DMS153 treated with DMSO at 0.1 percent for 48 hours (cell line): ENCODE measurements around the gene CHIC1.
"Not testable (repeated sequence)": the region's sequence is repeated elsewhere in the genome, so short reads cannot be mapped to it uniquely, and the experiment has no call there.

Experiments used
- DNase-seq: peaks from one replicate; lab custom pipeline; 2025; ENCODE audit not compliant: unreplicated experiment; lab: John Stamatoyannopoulos, UW

CHIC1 gene

GRCh38 chrX:73562984-73563737, at the start of gene CHIC1:
Gene CHIC1 (plus strand): TSS chrX:73563197. CDS start chrX:73563285, 88 bp downstream.
- peak; percentile 15 for DNase-seq

GRCh38 chrX:73522823-73523222, 40.2 kb upstream of the CHIC1 start:
- DNase-seq: not testable (repeated sequence)

GRCh38 chrX:73524906-73525305, 38.1 kb upstream of the CHIC1 start:
- DNase-seq: no peak

- no peak for DNase-seq
These were observed 36.9 kb upstream of the CHIC1 start for GRCh38 chrX:73525928-73526690.

DNA sequence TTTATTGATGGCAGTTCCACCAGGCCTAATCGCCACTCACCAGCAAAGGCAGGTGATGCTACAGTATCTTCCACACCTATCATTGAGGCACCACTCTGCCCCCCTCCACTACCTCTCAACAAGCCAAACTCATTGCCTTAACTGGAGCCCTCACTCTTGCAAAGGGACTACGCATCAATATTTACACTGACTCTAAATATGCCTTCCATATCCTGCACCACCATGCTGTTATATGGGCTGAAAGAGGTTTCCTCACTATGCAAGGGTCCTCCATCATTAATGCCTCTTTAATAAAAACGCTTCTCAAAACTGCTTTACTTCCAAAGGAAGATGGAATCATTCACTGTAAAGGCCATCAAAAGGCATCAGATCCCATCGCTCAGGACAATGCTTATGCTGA, 31.3 kb upstream of the CHIC1 start:
- not testable (repeated sequence) for DNase-seq

- no peak for DNase-seq
These were observed 6.8 kb upstream of the CHIC1 start for GRCh38 chrX:73556159-73556558.

DNA sequence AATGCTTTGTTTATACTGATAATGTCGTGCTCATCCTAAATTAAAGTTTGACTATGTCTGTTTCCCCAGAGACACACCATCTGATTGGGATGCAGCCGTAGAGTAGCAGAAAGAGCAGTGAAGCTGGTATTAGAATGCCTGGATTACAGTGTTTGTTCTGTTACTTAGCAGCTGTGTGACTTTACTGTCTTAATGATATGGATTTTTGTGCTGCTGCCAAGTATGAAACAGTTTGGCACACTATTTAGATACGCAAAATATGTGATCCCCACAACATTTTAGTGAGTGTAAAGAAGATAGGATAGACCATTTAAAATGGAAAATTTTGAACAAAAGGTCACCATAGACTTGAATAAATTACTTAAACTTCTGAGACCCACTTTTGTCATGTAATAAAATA, 1.2 kb upstream of the CHIC1 start:
- DNase-seq: no peak

DNA sequence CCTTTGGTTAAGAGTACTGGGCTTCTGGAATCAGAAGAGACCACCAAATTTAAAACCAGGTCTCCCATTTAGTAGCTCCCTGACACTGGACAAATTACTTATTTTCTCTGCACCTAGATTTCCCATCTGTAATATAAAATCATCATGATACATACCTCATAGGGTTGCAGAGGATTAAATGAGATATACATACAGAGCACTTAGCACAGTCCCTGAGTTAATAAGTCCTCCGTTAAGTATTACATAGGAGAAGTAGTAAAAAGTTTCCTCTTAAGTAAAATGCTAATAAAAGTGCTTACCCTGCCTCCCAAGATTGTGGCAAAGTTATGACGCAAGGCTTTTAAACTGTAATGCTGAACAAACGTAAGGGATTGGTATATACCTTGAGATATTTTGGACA, 539 bp upstream of the CHIC1 start:
- no peak for DNase-seq

- DNase-seq: no peak
These were observed 706 bp downstream of the CHIC1 start for GRCh38 chrX:73563738-73564068.

DNA sequence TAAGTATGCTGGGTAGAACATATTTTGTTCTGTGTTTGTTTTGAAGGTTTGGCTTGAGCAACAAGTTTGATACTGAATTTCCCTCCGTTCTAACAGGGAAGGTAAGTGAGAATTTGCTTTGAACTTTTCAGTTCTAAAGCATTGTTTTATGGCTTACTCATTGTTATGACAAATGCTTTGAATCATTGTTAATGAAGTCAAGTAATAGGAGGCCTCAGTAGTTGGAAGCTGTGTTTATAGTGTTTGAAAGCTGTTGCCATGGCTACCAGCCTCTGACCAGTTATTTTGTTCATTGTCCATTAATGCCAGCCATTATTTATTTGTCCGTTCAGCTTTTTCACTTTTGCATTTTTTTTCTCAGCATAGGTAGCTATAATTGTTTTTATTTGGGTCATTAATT, 14.4 kb downstream of the CHIC1 start:
- no peak for DNase-seq

DNA sequence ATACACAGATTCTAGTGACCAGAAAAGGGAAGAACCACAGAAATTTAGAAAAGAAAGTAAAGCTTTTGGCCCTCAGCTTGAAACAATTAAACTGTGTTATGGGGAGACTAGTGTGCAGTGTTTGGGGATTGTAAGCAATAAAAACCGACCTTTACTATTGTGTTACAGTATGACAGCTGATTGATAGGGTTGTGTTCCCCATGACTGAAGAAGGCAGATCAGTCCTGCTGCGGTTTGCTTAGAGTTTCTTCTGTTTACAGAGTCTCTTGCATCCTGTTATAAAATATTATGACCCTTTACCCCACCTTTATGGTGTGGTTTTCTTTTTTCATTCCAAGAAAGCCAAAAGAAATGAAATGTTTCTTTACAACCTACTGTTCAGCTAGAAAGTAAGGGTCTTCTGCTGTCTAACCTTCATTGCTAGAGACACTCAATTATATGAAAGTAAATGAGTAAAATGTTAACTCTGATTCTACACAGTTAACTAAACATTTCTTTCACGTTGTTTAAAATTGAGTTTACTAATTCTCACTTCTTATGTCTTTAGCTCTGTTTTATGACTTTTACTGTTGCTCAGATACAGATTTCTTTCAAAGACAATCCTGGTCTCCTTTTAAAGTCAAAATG, 18.1 kb downstream of the CHIC1 start:
- DNase-seq: no peak

DNA sequence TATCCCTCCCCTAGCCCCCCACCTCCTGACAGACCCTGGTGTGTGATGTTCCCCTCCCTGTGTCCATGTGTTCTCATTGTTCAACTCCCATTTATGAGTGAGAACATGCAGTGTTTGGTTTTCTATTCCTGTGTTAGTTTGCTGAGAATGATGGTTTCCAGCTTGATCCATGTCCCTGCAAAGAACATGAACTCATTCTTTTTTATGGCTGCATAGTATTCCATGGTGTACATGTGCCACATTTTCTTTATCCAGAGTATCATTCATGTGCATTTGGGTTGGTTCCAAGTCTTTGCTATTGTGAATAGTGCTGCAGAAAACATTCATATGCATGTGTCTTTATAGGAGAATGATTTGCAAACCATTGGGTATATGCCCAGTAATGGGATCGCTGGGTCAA, 34.8 kb downstream of the CHIC1 start:
- not testable (repeated sequence) for DNase-seq

DNA sequence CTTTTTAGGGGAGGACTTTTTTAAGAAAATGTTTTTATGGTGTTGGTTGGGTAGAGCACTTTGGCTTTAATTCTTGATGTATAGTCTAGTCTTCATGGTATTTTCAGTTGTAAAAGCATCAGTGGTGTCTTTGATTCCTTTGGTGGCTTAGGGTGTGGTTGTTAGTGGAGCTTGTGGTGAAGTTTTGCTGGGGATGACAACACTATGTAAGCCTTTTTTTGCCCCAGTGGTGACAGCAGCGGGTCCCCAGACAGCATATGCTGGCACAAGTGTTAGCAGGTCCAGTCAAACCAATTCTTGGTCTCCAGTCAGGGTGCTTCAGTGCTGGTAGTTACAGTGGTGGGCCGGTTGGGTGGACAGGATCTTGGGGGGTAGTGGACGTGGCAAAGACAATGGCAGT, 52.0 kb downstream of the CHIC1 start:
- DNase-seq: no peak

DNA sequence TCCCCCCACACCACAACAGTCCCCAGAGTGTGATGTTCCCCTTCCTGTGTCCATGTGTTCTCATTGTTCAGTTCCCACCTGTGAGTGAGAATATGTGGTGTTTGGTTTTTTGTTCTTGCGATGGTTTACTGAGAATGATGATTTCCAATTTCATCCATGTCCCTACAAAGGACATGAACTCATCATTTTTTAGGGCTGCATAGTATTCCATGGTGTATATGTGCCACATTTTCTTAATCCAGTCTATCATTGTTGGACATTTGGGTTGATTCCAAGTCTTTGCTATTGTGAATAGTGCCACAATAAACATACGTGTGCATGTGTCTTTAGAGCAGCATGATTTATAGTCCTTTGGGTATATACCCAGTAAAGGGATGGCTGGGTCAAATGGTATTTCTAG, 78.7 kb downstream of the CHIC1 start:
- DNase-seq: not testable (repeated sequence)

DNA sequence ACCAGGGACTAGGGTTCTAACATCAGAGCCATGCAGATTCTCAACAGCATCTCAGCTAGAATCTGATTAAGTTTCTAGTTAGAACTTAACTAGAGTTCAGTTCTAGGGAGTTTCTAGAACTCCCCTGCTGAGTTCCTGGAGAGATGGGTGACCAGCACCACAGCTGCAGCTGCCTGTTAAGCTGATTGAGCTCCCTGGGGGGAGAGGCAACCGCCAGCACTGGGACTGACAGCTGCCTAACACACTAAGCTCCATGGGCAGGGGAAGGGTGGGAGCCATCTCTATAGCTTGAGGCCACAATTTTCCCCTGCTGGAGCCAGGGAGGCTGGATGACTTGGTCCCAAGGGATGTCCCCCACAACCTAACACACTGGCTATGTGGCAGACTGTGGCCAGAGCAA, 84.2 kb downstream of the CHIC1 start:
- no peak for DNase-seq

- no peak for DNase-seq
These were observed 84.8 kb downstream of the CHIC1 start for GRCh38 chrX:73647632-73648322.

- DNase-seq: not testable (repeated sequence)
These were observed 98.3 kb downstream of the CHIC1 start for GRCh38 chrX:73661322-73661721.

DNA sequence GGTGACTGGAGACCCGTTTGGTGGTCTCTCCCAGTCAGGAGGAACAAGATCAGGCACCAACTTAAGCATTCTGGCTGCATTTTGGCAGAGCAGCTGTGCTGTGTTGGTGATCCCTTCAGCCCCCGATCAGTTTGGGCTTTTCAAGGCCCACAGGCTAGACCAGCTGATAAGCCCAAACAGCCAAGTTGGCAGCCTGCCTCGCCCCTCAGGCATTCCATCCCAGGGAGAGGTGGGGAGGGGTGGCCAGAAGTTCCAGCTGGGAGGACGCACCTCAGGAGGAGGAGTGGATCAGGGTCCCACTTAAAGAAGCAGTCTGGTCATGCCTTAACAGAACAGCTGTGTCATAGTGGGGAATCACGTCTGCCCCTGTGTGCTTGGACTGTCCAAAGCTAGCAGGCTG, 105.8 kb downstream of the CHIC1 start:
- DNase-seq: no peak

DNA sequence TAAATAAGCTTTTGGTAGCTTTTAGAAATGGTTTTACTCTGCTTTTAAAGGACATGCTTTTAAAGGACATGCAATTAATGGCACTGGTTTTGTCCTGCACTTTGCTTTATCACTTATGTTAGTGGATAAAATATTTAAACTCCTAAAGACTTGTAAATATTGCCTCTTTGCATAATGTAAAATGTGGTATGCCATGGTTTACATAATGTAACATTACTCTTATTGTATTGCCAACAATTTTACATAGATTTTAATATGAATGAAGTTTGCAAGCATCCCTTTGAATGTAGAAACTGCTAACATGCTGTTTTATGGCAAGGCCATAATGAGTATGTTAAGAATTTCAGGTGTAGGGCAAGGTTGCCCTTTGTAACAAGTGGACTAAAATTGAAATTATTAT, 118.4 kb downstream of the CHIC1 start:
- no peak for DNase-seq

GRCh38 chrX:73683236-73683859, 120.4 kb downstream of the CHIC1 start:
- no peak for DNase-seq

DNA sequence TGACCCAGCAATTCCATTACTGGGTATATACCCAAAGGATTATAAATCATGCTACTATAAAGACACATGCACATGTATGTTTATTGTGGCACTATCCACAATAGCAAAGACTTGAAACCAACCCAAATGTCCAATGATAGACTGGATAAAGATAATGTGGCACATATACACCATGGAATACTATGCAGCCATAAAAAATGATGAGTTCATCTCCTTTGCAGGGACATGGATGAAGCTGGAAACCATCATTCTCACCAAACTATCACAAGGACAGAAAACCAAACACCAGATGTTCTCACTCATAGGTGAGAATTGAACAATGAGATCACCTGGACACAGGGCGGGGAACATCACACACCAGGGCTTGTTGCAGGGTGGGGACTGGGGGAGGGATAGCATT, 144.0 kb downstream of the CHIC1 start:
- not testable (repeated sequence) for DNase-seq
